GM12878 (cell line): Measurements from ENCODE around the gene IFITM2. TPM values are rescaled to one million over a fixed set of nuclear protein-coding genes. Genes with fewer than 3 reads are reported as not detected.

ENCODE experiments used
- CBFB ChIP-seq: IDR thresholded peaks from 2 replicates; pipeline ENCODE4 v1.6.1; 2016; ENCODE audit warnings: antibody characterized with exemption, low read depth
- EGR1 ChIP-seq, 2 experiments: IDR thresholded peaks; 1 replicate in 1 of 2; 2 replicates in 1 of 2; pipeline ENCODE4 v1.6.1; 2011 to 2012; ENCODE audit warnings: low read depth in 2 of 2, low read length in 2 of 2, borderline replicate concordance in 1 of 2, mild to moderate bottlenecking in 1 of 2, moderate library complexity in 1 of 2
- ETV6 ChIP-seq, 2 experiments: fragments of 450-650 bp in 1 of 2; IDR thresholded peaks in 1 of 2; conservative IDR thresholded peaks in 1 of 2; 2 replicates each; pipeline ENCODE4 v1.6.1; 2014; ENCODE audit warnings: antibody characterized with exemption in 1 of 2, borderline replicate concordance in 1 of 2, low read depth in 1 of 2, mild to moderate bottlenecking in 1 of 2, moderate library complexity in 1 of 2
- HCFC1 ChIP-seq: fragments of 150-350 bp; IDR thresholded peaks from 2 replicates; pipeline ENCODE4 v1.6.1; 2014; ENCODE audit warnings: low read length
- IKZF1 ChIP-seq: fragments of 450-650 bp; conservative IDR thresholded peaks from 2 replicates; pipeline ENCODE4 v1.6.1; 2017; ENCODE audit warnings: antibody characterized with exemption, mild to moderate bottlenecking
- NR2C1 ChIP-seq: fragments of 450-650 bp; IDR thresholded peaks from 2 replicates; pipeline ENCODE4 v1.6.1; 2017; ENCODE audit warnings: antibody characterized with exemption, mild to moderate bottlenecking, moderate library complexity
- NR2F1 ChIP-seq: fragments of 450-650 bp; conservative IDR thresholded peaks from 2 replicates; pipeline ENCODE4 v1.6.1; 2017; ENCODE audit warnings: mild to moderate bottlenecking
- POLR2A ChIP-seq: IDR thresholded peaks from 2 replicates; pipeline ENCODE4 v1.6.1; 2011; ENCODE audit warnings: low read depth, mild to moderate bottlenecking, low read length
- POLR2AphosphoS5 ChIP-seq: IDR thresholded peaks from 2 replicates; pipeline ENCODE4 v1.6.1; 2011; ENCODE audit warnings: mild to moderate bottlenecking, low read length, inconsistent platforms
- RFX5 ChIP-seq: IDR thresholded peaks from 2 replicates; pipeline ENCODE4 v1.6.1; 2011; ENCODE audit warnings: low read depth, low read length, improper control_type of control experiment
- SPI1 ChIP-seq: IDR thresholded peaks from 2 replicates; pipeline ENCODE4 v1.6.1; 2011; ENCODE audit warnings: low read depth, mild to moderate bottlenecking, low read length, moderate library complexity, borderline replicate concordance; ENCODE audit not compliant: insufficient read depth
- polyA plus RNA-seq, 11 experiments: library from polyadenylated mRNA; depleted of rRNA in 4 of 11; unstranded in 6 of 11; stranded (reverse) in 5 of 11; fragments of >200 nt; fragmentation: Nextera tagmentation in 4 of 11; fragmentation: Illumina TruSeq in 1 of 11; extraction: Ambion mirVana in 4 of 11; extraction: Trizol in 1 of 11; gene quantifications; 1 replicate in 1 of 11; 2 replicates in 10 of 11; pipeline versions ENCODE4 v1.2.1 to v1.2.3, GENCODE V29; 2011 to 2016; ENCODE audit warnings: inconsistent platforms in 2 of 11, missing spikeins in 2 of 11, low read depth in 1 of 11
- total RNA-seq, 4 experiments: library from RNA; depleted of rRNA in 3 of 4; stranded (reverse); fragments of >200 nt in 3 of 4; fragmentation: Illumina TruSeq in 1 of 4; extraction: Trizol in 1 of 4; gene quantifications; 2 replicates each; pipeline versions ENCODE4 v1.2.1 to v1.2.3, GENCODE V29; 2013 to 2021
- TF ChIP-seq, protein P1 (sequence below): fragments of 450-650 bp; IDR thresholded peaks from 2 replicates; pipeline ENCODE4 v1.6.1; 2017; ENCODE audit warnings: mild to moderate bottlenecking, moderate library complexity
- TF ChIP-seq, protein P2 (sequence below): fragments of 450-650 bp; IDR thresholded peaks from 2 replicates; pipeline ENCODE4 v1.6.1; 2018; ENCODE audit warnings: borderline replicate concordance, mild to moderate bottlenecking; ENCODE audit not compliant: partially characterized antibody

Gene IFITM2
- total and polyA plus RNA-seq, 10 of the 15 experiments (the other 5 are each of a cell fraction or from before 2014, with no cell fraction given) = 116 to 3,672 (median 724) TPM

DNA sequence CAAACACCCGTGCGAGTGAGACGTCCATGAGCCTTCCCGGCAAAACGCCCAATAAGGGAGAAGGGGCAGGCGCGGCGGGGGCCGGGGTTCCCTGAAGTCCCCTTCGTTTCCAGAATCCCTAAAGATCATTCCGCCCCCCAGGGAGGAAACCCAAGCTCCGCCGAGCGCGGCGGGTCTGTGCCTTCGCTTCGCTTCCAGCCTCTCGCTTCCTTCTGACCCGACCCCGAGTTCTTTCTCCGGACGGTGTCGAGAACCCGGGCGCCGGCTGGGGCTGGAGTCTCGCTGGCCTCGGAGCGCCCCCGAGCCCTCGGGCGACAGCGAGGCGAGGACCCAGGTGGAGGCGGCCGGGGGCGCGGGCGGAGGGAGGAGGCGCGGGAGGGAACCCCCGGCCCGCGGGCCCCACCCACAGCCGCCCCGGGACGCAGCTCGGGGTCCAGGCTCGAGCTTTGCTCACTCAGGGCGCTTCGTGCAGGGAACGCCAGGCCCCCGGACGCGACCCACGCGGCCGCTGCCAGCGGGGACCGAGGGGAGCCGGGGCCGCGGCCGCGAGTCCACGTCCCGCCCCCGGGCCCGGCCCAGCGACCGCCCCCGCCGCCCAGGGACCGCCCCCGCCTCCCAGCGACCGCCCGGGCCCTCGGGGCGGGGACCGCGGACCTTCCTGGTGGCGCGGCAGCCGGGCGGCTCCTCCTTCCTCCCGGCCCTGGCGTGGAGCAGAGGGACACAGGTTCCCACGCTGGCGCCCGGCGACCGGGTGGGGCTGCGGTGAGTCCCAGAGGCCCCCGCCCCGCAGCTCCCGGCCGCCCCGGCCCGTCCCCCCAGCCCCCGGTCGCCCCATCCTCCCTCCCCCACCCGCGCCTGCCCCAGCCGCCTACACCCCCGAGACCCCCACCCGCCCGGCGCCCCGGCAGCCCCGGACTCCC, 18.9 kb upstream of the IFITM2 start, which contains the start of gene PGGHG (continued):
- no peak for TF ChIP-seq NR2C1
- TF ChIP-seq, protein P1, sequence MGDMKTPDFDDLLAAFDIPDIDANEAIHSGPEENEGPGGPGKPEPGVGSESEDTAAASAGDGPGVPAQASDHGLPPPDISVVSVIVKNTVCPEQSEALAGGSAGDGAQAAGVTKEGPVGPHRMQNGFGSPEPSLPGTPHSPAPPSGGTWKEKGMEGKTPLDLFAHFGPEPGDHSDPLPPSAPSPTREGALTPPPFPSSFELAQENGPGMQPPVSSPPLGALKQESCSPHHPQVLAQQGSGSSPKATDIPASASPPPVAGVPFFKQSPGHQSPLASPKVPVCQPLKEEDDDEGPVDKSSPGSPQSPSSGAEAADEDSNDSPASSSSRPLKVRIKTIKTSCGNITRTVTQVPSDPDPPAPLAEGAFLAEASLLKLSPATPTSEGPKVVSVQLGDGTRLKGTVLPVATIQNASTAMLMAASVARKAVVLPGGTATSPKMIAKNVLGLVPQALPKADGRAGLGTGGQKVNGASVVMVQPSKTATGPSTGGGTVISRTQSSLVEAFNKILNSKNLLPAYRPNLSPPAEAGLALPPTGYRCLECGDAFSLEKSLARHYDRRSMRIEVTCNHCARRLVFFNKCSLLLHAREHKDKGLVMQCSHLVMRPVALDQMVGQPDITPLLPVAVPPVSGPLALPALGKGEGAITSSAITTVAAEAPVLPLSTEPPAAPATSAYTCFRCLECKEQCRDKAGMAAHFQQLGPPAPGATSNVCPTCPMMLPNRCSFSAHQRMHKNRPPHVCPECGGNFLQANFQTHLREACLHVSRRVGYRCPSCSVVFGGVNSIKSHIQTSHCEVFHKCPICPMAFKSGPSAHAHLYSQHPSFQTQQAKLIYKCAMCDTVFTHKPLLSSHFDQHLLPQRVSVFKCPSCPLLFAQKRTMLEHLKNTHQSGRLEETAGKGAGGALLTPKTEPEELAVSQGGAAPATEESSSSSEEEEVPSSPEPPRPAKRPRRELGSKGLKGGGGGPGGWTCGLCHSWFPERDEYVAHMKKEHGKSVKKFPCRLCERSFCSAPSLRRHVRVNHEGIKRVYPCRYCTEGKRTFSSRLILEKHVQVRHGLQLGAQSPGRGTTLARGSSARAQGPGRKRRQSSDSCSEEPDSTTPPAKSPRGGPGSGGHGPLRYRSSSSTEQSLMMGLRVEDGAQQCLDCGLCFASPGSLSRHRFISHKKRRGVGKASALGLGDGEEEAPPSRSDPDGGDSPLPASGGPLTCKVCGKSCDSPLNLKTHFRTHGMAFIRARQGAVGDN = peak; percentile 75; the same call in 1 of the 2 replicates
- TF ChIP-seq, protein P2, sequence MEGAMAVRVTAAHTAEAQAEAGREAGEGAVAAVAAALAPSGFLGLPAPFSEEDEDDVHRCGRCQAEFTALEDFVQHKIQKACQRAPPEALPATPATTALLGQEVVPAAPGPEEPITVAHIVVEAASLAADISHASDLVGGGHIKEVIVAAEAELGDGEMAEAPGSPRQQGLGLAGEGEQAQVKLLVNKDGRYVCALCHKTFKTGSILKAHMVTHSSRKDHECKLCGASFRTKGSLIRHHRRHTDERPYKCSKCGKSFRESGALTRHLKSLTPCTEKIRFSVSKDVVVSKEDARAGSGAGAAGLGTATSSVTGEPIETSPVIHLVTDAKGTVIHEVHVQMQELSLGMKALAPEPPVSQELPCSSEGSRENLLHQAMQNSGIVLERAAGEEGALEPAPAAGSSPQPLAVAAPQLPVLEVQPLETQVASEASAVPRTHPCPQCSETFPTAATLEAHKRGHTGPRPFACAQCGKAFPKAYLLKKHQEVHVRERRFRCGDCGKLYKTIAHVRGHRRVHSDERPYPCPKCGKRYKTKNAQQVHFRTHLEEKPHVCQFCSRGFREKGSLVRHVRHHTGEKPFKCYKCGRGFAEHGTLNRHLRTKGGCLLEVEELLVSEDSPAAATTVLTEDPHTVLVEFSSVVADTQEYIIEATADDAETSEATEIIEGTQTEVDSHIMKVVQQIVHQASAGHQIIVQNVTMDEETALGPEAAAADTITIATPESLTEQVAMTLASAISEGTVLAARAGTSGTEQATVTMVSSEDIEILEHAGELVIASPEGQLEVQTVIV = no peak
- TF ChIP-seq RFX5 = no peak
- peak; percentile 73 for TF ChIP-seq POLR2A
- no peak for TF ChIP-seq SPI1
- TF ChIP-seq ETV6 (conservative IDR thresholded peaks at IDR 0.05 in 1 of 2, IDR thresholded peaks at IDR 0.05 in 1 of 2; ENCODE audit: borderline replicate concordance in 1 of 2, low read depth in 1 of 2) = no peak
- TF ChIP-seq IKZF1 = peak; percentile 73
- TF ChIP-seq POLR2AphosphoS5 = 0 out of 2 replicates have a peak, but pooled peaks have one; percentile 31
- peak in 1 of 2 experiments; percentile 90; a peak in 2 of 3 replicates for TF ChIP-seq EGR1 (IDR thresholded peaks at IDR 0.05; ENCODE audit: borderline replicate concordance in 1 of 2, low read depth in 2 of 2, low read length in 2 of 2)
- TF ChIP-seq NR2F1 = peak; percentile 52
- TF ChIP-seq HCFC1 = no peak
- no peak for TF ChIP-seq CBFB
